Liver (tissue), 9 donors: Measurements from ENCODE around the gene BPIFB4. TPM values are rescaled to one million over a fixed set of nuclear protein-coding genes. Genes with fewer than 3 reads are reported as not detected.

Experiments
- DNase-seq: peaks from one replicate; pipeline ENCODE4 v3.0.0-alpha.2; 2017; ENCODE audit warnings: low spot score
- H3K27ac ChIP-seq, 2 donors: one replicate each; pipeline ENCODE4 v1.7.0; 2013; ENCODE audit warnings: inconsistent platforms in 2 of 2, low read length in 2 of 2, control low read depth in 1 of 2, low read depth in 1 of 2, mild to moderate bottlenecking in 1 of 2
- H3K27me3 ChIP-seq, 4 donors: one replicate each; pipeline versions ENCODE4 v1.6.1 to v1.7.0; 2013; ENCODE audit warnings: low read length in 3 of 4, inconsistent platforms in 1 of 4, mild to moderate bottlenecking in 1 of 4, moderate library complexity in 1 of 4; ENCODE audit not compliant: control insufficient read depth in 4 of 4, insufficient read depth in 4 of 4
- H3K36me3 ChIP-seq, 4 donors: one replicate each; pipeline versions ENCODE4 v1.6.1 to v1.7.0; 2013; ENCODE audit warnings: low read length in 3 of 4, mild to moderate bottlenecking in 3 of 4, low read depth in 1 of 4, moderate library complexity in 1 of 4; ENCODE audit not compliant: control insufficient read depth in 4 of 4, insufficient read depth in 3 of 4
- H3K4me1 ChIP-seq, 4 donors: one replicate each; pipeline versions ENCODE4 v1.6.1 to v1.7.0; 2013; ENCODE audit warnings: low read length in 3 of 4, mild to moderate bottlenecking in 3 of 4, moderate library complexity in 1 of 4; ENCODE audit not compliant: control insufficient read depth in 4 of 4, insufficient read depth in 4 of 4
- H3K4me3 ChIP-seq, 3 donors: one replicate each; pipeline versions ENCODE4 v1.6.1 to v1.7.0; 2013; ENCODE audit warnings: low read length in 3 of 3, control low read depth in 1 of 3, low read depth in 1 of 3, mild to moderate bottlenecking in 1 of 3
- H3K9ac ChIP-seq, 2 donors: one replicate each; pipeline ENCODE4 v1.7.0; 2013; ENCODE audit warnings: low read length in 2 of 2, mild to moderate bottlenecking in 2 of 2, moderate library complexity in 2 of 2, control low read depth in 1 of 2, low read depth in 1 of 2
- H3K9me3 ChIP-seq, 4 donors: one replicate each; pipeline versions ENCODE4 v1.6.1 to v1.7.0; 2013; ENCODE audit warnings: low read length in 3 of 4; ENCODE audit not compliant: control insufficient read depth in 4 of 4
- ATF3 ChIP-seq: IDR thresholded peaks from 2 replicates; pipeline ENCODE4 v1.6.1; 2016; ENCODE audit warnings: antibody characterized with exemption
- CTCF ChIP-seq: fragments of 150-350 bp; IDR thresholded peaks from 2 replicates; pipeline ENCODE4 v1.5.1; 2017; ENCODE audit warnings: improper control_type of control experiment, low read depth, low read length; ENCODE audit not compliant: missing input control
- EGR1 ChIP-seq, 2 donors: IDR thresholded peaks; 2 replicates each; pipeline ENCODE4 v1.6.1; 2016 to 2018; ENCODE audit warnings: antibody characterized with exemption in 2 of 2, low read depth in 2 of 2
- FOXA1 ChIP-seq: IDR thresholded peaks from 2 replicates; pipeline ENCODE4 v1.6.1; 2016; ENCODE audit warnings: antibody characterized with exemption
- FOXA2 ChIP-seq: IDR thresholded peaks from 2 replicates; pipeline ENCODE4 v1.6.1; 2016; ENCODE audit warnings: antibody characterized with exemption
- HNF4G ChIP-seq: IDR thresholded peaks from 2 replicates; pipeline ENCODE4 v1.6.1; 2016; ENCODE audit warnings: antibody characterized with exemption
- MAX ChIP-seq: IDR thresholded peaks from 2 replicates; pipeline ENCODE4 v1.6.1; 2016; ENCODE audit warnings: antibody characterized with exemption
- NR2F2 ChIP-seq: IDR thresholded peaks from 2 replicates; pipeline ENCODE4 v1.6.1; 2016; ENCODE audit warnings: antibody characterized with exemption
- RAD21 ChIP-seq, 2 donors: IDR thresholded peaks; 2 replicates each; pipeline ENCODE4 v1.6.1; 2016; ENCODE audit warnings: antibody characterized with exemption in 2 of 2, mild to moderate bottlenecking in 2 of 2
- REST ChIP-seq: IDR thresholded peaks from 2 replicates; pipeline ENCODE4 v1.6.1; 2016; ENCODE audit warnings: antibody characterized with exemption, mild to moderate bottlenecking
- RXRA ChIP-seq, 2 donors: IDR thresholded peaks; 2 replicates each; pipeline ENCODE4 v1.6.1; 2017 to 2018; ENCODE audit warnings: antibody characterized with exemption in 2 of 2, mild to moderate bottlenecking in 1 of 2
- SP1 ChIP-seq: IDR thresholded peaks from 2 replicates; pipeline ENCODE4 v1.6.1; 2018; ENCODE audit warnings: antibody characterized with exemption, mild to moderate bottlenecking
- TAF1 ChIP-seq: conservative IDR thresholded peaks from 2 replicates; pipeline ENCODE4 v1.6.1; 2016; ENCODE audit warnings: antibody characterized with exemption, mild to moderate bottlenecking
- YY1 ChIP-seq: IDR thresholded peaks from 2 replicates; pipeline ENCODE4 v1.6.1; 2016; ENCODE audit warnings: antibody characterized with exemption, mild to moderate bottlenecking
- ZBTB33 ChIP-seq: IDR thresholded peaks from 2 replicates; pipeline ENCODE4 v1.6.1; 2016; ENCODE audit warnings: antibody characterized with exemption
- WGBS: extraction: QIAGEN DNeasy Blood & Tissue Kit; methylation state at CpG from one replicate; pipeline ENCODE4 v1.1.7; 2013; 5-methylcytosine and 5-hydroxymethylcytosine counted together
- polyA plus RNA-seq, 2 donors: library from polyadenylated mRNA; stranded (reverse) in 1 of 2; unstranded in 1 of 2; fragments of 200-250 nt in 1 of 2; fragments of >200 nt in 1 of 2; fragmentation: Nextera tagmentation in 1 of 2; extraction: Ambion mirVana in 1 of 2; gene quantifications; one replicate each; pipeline versions ENCODE4 v1.2.1 to v1.2.3, GENCODE V29; 2013 to 2015
- total RNA-seq, 2 donors: library from RNA; depleted of rRNA; stranded (reverse); fragments of >200 nt; gene quantifications; one replicate each; pipeline ENCODE4 v1.2.3, GENCODE V29; 2014
- donor health status: healthy.
- donor health status: healthy.
- donor health status: healthy.
- donor health status: healthy.
- donor health status: healthy.

The BPIFB4 gene
- total and polyA plus RNA-seq, 4 donors, result 0.16 TPM; not detected in 3

GRCh38 chr20:33093582-33093981, 14.1 kb downstream of the BPIFB4 start:
- WGBS, result 50% methylated on average over 1 of the region's 1 CpG
- no peaks in the 10 kb centered on the region for H3K27me3 ChIP-seq
- no peak overlapping the region for H3K4me3 ChIP-seq
- H3K27ac ChIP-seq, result no peak overlapping the region
- H3K36me3 ChIP-seq, result no peaks in the 10 kb centered on the region
- H3K9me3 ChIP-seq, result peaks cover 0 to 3% (median 0%) of the 10 kb centered on the region in 4 donors
- DNase-seq, result no peak
- H3K4me1 ChIP-seq, result no peaks in the 10 kb centered on the region
- TF ChIP-seq REST (no peak), FOXA1 (no peak), EGR1 (IDR thresholded peaks at IDR 0.05; ENCODE audit: low read depth in 2 of 2) (no peak), CTCF (no peak), MAX (no peak), RAD21 (IDR thresholded peaks at IDR 0.05) (no peak), TAF1 (no peak), YY1 (no peak), SP1 (no peak), RXRA (IDR thresholded peaks at IDR 0.05) (no peak)
- H3K9ac ChIP-seq, result no peak overlapping the region

GRCh38 chr20:33095249-33095648, 15.8 kb downstream of the BPIFB4 start:
- WGBS, result 87% methylated on average over 5 of the region's 5 CpGs

More at GRCh38 chr20:33095249-33095648, 15.8 kb downstream of the BPIFB4 start:
- H3K9me3 ChIP-seq, result peaks cover 0 to 3% (median 0%) of the 10 kb centered on the region in 4 donors
- H3K36me3 ChIP-seq, result no peaks in the 10 kb centered on the region
- no peak for DNase-seq
- no peaks in the 10 kb centered on the region for H3K27me3 ChIP-seq
- H3K4me3 ChIP-seq, result no peak overlapping the region
- no peak overlapping the region for H3K9ac ChIP-seq
- no peak overlapping the region for H3K27ac ChIP-seq
- TF ChIP-seq ZBTB33, result no peak
- TF ChIP-seq ATF3, result no peak
- no peak for TF ChIP-seq CTCF
- no peak for TF ChIP-seq FOXA2
- TF ChIP-seq HNF4G, result no peak
- no peak for TF ChIP-seq RAD21 (IDR thresholded peaks at IDR 0.05)
- no peak for TF ChIP-seq NR2F2
- TF ChIP-seq TAF1, result no peak
- TF ChIP-seq FOXA1, result no peak
- no peak for TF ChIP-seq REST
- no peaks in the 10 kb centered on the region for H3K4me1 ChIP-seq
